Epithelial cell of proximal tubule (primary cell): ENCODE data around the gene SCEL. TPM values are rescaled to one million over a fixed set of nuclear protein-coding genes. Genes with fewer than 3 reads are reported as not detected.

Experiments
- DNase-seq: peaks from one replicate; pipeline ENCODE4 v3.0.0-alpha.2; 2011; ENCODE audit warnings: low read depth
- H3K4me3 ChIP-seq: 2 replicates; pipeline ENCODE4 v1.5.1; 2011; ENCODE audit warnings: low read depth, mild to moderate bottlenecking, low read length
- CTCF ChIP-seq: conservative IDR thresholded peaks from 2 replicates; pipeline ENCODE4 v1.5.1; 2012; ENCODE audit warnings: low read depth, mild to moderate bottlenecking, low read length
- total RNA-seq: library from RNA; depleted of rRNA; stranded (reverse); fragments of >200 nt; gene quantifications from 2 replicates; pipeline ENCODE4 v1.2.3, GENCODE V29; 2015

SCEL gene
- total RNA-seq, 1 donor from 2014 or later: 8.5 TPM

GRCh38 chr13:77502104-77502720 lies 33.3 kb upstream of the SCEL start:
- no peak for DNase-seq
- TF ChIP-seq CTCF: no peak
- H3K4me3 ChIP-seq: no peak overlapping the region

GRCh38 chr13:77503398-77503797 lies 32.1 kb upstream of the SCEL start:
- DNase-seq: no peak
- TF ChIP-seq CTCF: no peak
- H3K4me3 ChIP-seq: no peak overlapping the region

- TF ChIP-seq CTCF: peak; percentile 37
- no peak overlapping the region for H3K4me3 ChIP-seq
- DNase-seq: no peak
These were observed 28.6 kb upstream of the SCEL start for GRCh38 chr13:77506874-77507273.

GRCh38 chr13:77507931-77508776 lies 27.4 kb upstream of the SCEL start:
- no peak for DNase-seq
- H3K4me3 ChIP-seq: no peak overlapping the region
- TF ChIP-seq CTCF: no peak

- DNase-seq: peak; percentile 74
- no peak overlapping the region for H3K4me3 ChIP-seq
- TF ChIP-seq CTCF: no peak
These were observed 26.4 kb upstream of the SCEL start for GRCh38 chr13:77508959-77509620.

- no peak for TF ChIP-seq CTCF
- DNase-seq: no peak
- no peak overlapping the region for H3K4me3 ChIP-seq
These were observed 25.4 kb upstream of the SCEL start for GRCh38 chr13:77510156-77510555.
